Skeletal muscle tissue (tissue), 4 donors: Measurements from ENCODE around the gene MCCC1. TPM values are rescaled to one million over a fixed set of nuclear protein-coding genes. Genes with fewer than 3 reads are reported as not detected.
"Not testable (repeated sequence)": the region's sequence is repeated elsewhere in the genome, so short reads cannot be mapped to it uniquely, and the experiment has no call there.

ENCODE experiments used
- H3K27ac ChIP-seq: one replicate; pipeline ENCODE4 v1.7.0; 2013; ENCODE audit warnings: mild to moderate bottlenecking, low read depth, low read length, inconsistent platforms
- H3K27me3 ChIP-seq, 3 donors: one replicate each; pipeline ENCODE4 v1.7.0; 2013; ENCODE audit warnings: low read length in 3 of 3; ENCODE audit not compliant: control insufficient read depth in 3 of 3, insufficient read depth in 3 of 3
- H3K36me3 ChIP-seq, 3 donors: one replicate each; pipeline ENCODE4 v1.7.0; 2013; ENCODE audit warnings: low read length in 3 of 3; ENCODE audit not compliant: control insufficient read depth in 3 of 3, insufficient read depth in 3 of 3
- H3K4me1 ChIP-seq, 3 donors: one replicate each; pipeline ENCODE4 v1.7.0; 2013; ENCODE audit warnings: low read length in 3 of 3, mild to moderate bottlenecking in 3 of 3; ENCODE audit not compliant: control insufficient read depth in 3 of 3, insufficient read depth in 3 of 3
- H3K4me3 ChIP-seq, 3 donors: one replicate each; pipeline ENCODE4 v1.7.0; 2013; ENCODE audit warnings: low read length in 3 of 3
- H3K9ac ChIP-seq, 3 donors: one replicate each; pipeline ENCODE4 v1.7.0; 2013; ENCODE audit warnings: low read length in 3 of 3, mild to moderate bottlenecking in 3 of 3, moderate library complexity in 2 of 3, low read depth in 1 of 3
- H3K9me3 ChIP-seq, 3 donors: one replicate each; pipeline ENCODE4 v1.7.0; 2013; ENCODE audit warnings: low read length in 3 of 3; ENCODE audit not compliant: control insufficient read depth in 3 of 3
- total RNA-seq: library from RNA; depleted of rRNA; stranded (reverse); fragments of >200 nt; gene quantifications from one replicate; pipeline ENCODE4 v1.2.3, GENCODE V29; 2014
- donor health status: Osteomylitis.

MCCC1 gene
- total RNA-seq, 1 donor from 2014 or later = 16.2 TPM

DNA sequence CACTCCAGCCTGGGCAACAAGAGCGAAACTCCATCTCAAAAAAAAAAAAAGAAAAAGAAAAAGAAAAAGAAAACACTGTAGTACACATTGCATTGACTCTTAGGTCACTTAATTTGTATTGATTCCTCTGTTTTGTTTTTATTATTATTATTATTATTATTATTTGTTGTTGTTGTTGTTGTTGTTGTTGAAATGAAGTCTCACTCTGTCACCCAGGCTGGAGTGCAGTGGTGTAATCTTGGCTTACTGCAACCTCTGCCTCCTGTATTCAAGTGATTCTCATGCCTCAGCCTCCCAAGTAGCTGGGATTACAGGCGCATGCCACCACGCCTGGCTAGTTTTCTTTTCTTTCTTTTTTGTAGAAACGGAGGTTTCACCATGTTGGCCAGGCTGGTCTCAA, 8.1 kb upstream of the MCCC1 start:
- not testable (repeated sequence) for H3K4me3 ChIP-seq, H3K27ac ChIP-seq, H3K27me3 ChIP-seq, H3K36me3 ChIP-seq, H3K9me3 ChIP-seq, H3K4me1 ChIP-seq, H3K9ac ChIP-seq

DNA sequence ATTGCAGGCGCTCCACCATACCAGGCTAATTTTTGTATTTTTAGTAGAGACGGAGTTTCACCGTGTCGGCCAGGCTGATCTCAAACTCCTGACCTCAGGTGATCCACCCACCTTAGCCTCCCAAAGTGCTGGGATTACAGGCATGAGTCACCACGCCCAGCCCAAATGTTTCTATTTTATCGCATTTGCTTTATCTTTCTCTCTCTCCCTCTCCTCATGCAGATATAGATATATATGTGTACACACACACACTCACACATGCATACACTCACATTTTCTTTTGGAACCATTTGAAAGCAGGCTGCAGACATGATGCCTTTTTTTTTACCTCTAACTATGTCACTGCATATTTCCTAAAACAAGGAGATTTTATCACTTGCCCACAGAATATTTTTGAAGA, 7.3 kb upstream of the MCCC1 start:
- Histone ChIP-seq H3K36me3 (no peaks in the 10 kb centered on the region), H3K27me3 (no peaks in the 10 kb centered on the region), H3K4me3 (no peak overlapping the region), H3K9ac (no peak overlapping the region), H3K9me3 (no peaks in the 10 kb centered on the region), H3K4me1 (no peaks in the 10 kb centered on the region), H3K27ac (no peak overlapping the region)

DNA sequence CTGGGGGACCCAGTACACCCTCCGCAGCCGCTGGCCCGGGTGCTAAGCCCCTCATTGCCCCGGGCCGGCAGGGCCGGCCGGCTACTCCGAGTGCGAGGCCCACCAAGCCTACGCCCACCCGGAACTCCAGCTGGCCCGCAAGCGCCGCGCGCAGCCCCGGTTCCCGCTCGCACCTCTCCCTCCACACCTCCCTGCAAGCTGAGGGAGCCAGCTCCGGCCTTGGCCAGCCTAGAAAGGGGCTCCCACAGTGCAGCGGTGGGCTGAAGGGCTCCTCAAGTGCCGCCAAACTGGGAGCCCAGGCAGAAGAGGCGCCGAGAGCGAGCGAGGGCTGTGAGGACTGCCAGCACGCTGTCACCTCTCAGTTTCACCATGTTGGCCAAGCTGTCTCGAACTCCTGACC, 4.7 kb upstream of the MCCC1 start:
- H3K36me3 ChIP-seq, H3K4me1 ChIP-seq, H3K27me3 ChIP-seq, H3K27ac ChIP-seq, H3K4me3 ChIP-seq, H3K9ac ChIP-seq, H3K9me3 ChIP-seq: not testable (repeated sequence)

DNA sequence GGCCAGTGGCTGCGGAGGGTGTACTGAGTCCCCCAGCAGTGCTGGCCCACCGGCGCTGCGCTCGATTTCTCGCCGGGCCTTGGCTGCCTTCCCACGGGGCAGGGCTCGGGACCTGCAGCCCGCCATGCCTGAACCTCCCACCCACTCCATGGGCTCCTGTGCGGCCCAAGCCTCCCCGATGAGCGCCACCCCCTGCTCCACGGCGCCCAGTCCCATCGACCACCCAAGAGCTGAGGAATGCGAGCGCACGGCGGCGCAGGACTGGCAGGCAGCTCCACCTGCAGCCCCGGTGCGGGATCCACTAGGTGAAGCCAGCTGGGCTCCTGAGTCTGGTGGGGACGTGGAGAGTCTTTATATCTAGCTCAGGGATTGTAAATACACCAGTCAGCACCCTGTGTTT, 1.7 kb upstream of the MCCC1 start:
- not testable (repeated sequence) for H3K27me3 ChIP-seq, H3K4me3 ChIP-seq, H3K27ac ChIP-seq, H3K9ac ChIP-seq, H3K36me3 ChIP-seq, H3K9me3 ChIP-seq
- H3K4me1 ChIP-seq = peaks cover 4 to 11% (median 6%) of the 10 kb centered on the region in 3 donors

DNA sequence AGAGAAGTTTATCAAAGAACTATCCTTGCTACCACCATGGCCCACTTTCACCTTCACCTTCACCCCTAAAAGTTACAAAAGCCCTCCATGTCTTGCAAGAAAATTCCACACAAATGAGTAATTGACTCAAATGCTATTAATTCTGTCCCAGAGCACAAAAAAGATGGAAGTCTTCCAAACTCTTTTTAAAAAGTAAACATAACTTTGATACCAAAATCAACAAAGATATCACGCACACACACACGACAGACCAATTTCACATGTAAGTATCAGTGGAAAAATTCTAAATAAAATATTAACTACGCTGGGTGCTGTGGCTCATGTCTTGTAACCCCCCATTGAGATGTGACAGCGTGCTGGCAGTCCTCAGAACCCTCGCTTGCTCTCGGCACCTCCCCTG, 1.1 kb upstream of the MCCC1 start:
- peaks cover 4 to 11% (median 6%) of the 10 kb centered on the region in 3 donors for H3K4me1 ChIP-seq
- peak overlapping the region; percentile 89 for H3K27ac ChIP-seq
- H3K4me3 ChIP-seq = no peak overlapping the region
- H3K9ac ChIP-seq = no peak overlapping the region
- H3K9me3 ChIP-seq = no peaks in the 10 kb centered on the region
- H3K36me3 ChIP-seq = peaks cover 0 to 3% (median 2%) of the 10 kb centered on the region in 3 donors
- no peaks in the 10 kb centered on the region for H3K27me3 ChIP-seq

DNA sequence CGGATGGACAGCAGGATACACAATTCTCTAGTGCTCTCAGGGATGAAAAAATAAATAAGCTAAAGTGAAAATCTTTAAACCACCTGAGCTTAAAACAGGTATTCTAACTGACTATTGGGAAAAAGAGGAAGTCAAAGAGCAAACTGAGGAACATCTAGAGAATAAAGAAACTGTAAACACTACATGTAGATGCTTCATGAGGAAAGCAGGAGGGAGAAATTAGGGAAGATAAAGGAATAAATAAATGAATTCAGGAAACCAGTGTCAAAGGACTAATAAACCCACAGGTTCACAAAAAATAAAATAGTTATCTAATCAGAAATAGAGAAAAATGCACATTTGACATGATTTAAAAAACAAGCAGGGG, 525 bp upstream of the MCCC1 start:
- Histone ChIP-seq H3K27me3 (no peaks in the 10 kb centered on the region), H3K4me3 (peak overlapping the region; percentile 92 to 97 (median 94)), H3K9me3 (no peaks in the 10 kb centered on the region), H3K4me1 (peaks cover 4 to 11% (median 6%) of the 10 kb centered on the region in 3 donors), H3K9ac (peak overlapping the region; percentile 39 to 54 (median 51)), H3K27ac (peak overlapping the region; percentile 89), H3K36me3 (peaks cover 0 to 3% (median 2%) of the 10 kb centered on the region in 3 donors)

DNA sequence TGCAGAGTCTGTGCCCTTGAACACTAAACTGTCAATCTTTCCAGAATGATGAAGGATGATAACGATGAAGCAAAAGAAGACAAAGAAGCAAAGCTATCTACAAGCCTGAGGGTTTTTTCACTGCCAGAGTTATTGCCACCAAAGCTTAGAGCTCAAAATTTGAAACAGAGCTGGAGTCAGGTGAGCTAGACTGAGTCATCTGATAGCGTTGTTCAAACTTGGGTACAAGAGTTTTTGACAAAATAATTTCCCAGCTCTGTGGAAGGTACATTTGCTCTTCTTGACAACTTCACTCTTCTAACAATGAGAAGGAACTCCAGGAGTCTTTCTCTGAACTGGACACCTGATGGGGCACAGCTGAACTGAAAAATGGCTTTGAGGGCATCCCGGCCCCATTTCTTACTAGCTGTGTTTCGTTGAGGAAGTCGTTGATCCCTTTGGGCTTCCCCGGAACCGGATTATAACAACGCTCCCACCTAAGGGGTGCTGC, 715 bp downstream of the MCCC1 start:
- peak overlapping the region; percentile 89 for H3K27ac ChIP-seq
- H3K9me3 ChIP-seq = no peaks in the 10 kb centered on the region
- H3K4me3 ChIP-seq = peak overlapping the region; percentile 92 to 97 (median 94)
- H3K4me1 ChIP-seq = peaks cover 4 to 11% (median 6%) of the 10 kb centered on the region in 3 donors
- peak overlapping the region; percentile 90 to 99 (median 94) for H3K9ac ChIP-seq
- H3K27me3 ChIP-seq = no peaks in the 10 kb centered on the region
- H3K36me3 ChIP-seq = peaks cover 0 to 3% (median 2%) of the 10 kb centered on the region in 3 donors

DNA sequence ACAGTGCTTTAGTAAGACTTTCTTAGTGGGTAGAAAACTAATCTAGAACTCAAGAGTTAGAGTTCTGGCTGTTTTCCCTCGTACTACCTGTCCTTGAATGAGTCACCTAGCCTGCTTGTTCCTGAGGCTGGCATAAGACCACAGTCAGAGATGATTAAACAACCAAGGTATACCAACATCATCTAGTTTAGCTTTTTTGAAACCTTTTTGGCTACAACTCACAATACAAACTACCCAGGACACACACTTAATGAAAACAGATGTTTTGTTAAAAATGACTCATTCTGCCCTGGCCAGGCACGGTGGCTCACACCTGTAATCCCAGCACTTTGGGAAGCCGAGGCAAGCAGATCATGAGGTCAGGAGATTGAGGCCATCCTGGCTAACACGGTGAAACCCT, 4.6 kb downstream of the MCCC1 start:
- H3K4me3 ChIP-seq = no peak overlapping the region
- no peak overlapping the region for H3K27ac ChIP-seq
- H3K4me1 ChIP-seq = peaks cover 4 to 11% (median 6%) of the 10 kb centered on the region in 3 donors
- peaks cover 5 to 19% (median 15%) of the 10 kb centered on the region in 3 donors for H3K36me3 ChIP-seq
- H3K27me3 ChIP-seq = no peaks in the 10 kb centered on the region
- H3K9ac ChIP-seq = no peak overlapping the region
- no peaks in the 10 kb centered on the region for H3K9me3 ChIP-seq

DNA sequence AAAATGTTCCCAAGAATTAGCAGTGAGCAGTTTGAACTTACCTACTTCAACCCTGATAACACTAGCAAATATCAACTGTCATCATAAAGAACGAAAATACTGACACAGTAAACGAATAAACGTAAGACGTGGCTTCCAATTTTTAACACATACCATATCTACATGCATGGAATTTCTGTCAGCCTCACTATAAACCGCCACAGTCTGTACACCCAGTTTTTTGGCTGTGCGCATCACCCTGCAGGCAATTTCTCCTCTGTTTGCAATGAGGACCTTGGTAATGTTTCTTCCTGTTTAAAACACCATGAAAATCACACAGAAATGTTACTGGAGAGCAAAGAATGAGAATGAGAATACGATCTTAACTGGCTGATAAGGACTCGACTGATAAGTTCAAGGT, 7.0 kb downstream of the MCCC1 start:
- no peaks in the 10 kb centered on the region for H3K9me3 ChIP-seq
- H3K36me3 ChIP-seq = peaks cover 4 to 28% (median 17%) of the 10 kb centered on the region in 3 donors
- no peak overlapping the region for H3K27ac ChIP-seq
- H3K27me3 ChIP-seq = no peaks in the 10 kb centered on the region
- H3K4me1 ChIP-seq = no peaks in the 10 kb centered on the region
- H3K9ac ChIP-seq = no peak overlapping the region
- H3K4me3 ChIP-seq = no peak overlapping the region

DNA sequence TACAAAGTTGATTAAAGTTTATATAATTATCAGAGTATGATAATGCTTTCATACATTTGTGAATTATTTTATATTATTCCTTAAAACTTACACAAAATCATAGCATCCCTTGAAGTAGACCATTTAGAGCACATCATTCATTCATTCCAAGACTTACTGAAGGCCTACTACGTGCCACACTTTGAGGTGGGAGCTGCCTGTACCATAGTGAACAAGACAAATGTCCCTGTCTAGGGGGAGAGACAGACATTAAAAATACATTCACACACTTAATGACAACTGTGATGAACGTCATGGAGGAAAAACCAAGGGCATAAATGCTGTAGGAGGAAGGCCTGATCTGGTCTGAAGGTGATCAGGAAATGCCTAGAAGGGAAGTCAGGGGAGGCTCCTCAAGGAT, 12.1 kb downstream of the MCCC1 start:
- no peak overlapping the region for H3K9ac ChIP-seq
- peaks cover 18 to 44% (median 42%) of the 10 kb centered on the region in 3 donors for H3K36me3 ChIP-seq
- H3K4me3 ChIP-seq = no peak overlapping the region
- no peaks in the 10 kb centered on the region for H3K4me1 ChIP-seq
- H3K27me3 ChIP-seq = no peaks in the 10 kb centered on the region
- H3K27ac ChIP-seq = no peak overlapping the region
- no peaks in the 10 kb centered on the region for H3K9me3 ChIP-seq
